Activated CD4-positive, alpha-beta T cell treated with anti-CD3 and anti-CD28 coated beads for 4 hours (primary cell): Measurements from ENCODE around the gene ATP5PD.

Experiments used
- DNase-seq, 2 donors: peaks; one replicate each; pipeline ENCODE4 v3.0.0-alpha.2; 2020

Gene ATP5PD

DNA sequence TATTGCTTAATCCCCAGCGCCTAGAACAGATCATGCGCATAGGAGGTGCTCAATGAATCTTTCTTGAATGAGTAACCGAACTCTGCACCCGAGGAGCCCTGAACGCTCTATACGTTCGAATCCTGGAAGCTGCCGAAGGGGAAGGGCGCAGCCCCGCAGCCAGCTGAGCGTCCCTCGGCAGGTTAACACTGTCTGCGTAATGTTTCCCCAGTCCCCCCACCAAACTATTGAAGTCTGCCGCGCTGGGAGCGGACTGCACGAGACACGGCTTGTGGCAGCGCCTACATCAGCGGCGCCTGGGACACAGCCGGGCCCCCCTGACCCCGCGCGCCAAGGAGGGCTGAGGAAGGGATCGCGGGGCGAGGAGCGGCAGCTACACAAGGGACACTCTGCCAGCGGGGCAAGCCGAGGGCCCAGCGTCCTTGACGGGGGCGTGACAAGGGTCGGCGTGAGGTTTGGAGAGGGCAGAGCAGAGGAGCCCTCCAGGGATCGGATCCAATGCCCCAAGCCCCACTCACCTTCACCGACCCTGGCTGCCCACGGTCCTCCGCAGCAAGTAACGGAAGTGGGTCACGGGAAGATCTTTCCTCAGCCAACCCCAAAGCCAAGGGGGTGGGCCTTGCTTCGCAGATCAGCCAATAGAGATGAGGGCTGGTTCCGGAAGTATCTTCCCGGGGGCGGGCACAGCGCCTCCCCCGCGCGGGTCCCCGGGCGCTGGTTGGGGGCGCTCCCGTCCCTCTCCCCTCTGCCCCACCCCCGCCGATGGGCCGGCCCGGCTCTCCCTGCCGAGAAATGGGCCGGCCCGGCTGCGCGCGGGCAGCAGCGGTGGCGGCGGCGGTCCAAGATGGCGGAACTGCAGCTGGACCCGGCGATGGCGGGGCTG, at the start of gene ATP5PD, which contains the start of gene KCTD2:
TSS of gene ATP5PD (minus strand) at position 563 of the 883 bp plus-strand sequence. CDS start 4,319 bp downstream, outside the sequence.
TSS of gene KCTD2 (plus strand) at position 819 of the 883 bp plus-strand sequence. CDS start at position 845, 26 bp downstream.
- DNase-seq: peak; percentile 92 to 94

DNA sequence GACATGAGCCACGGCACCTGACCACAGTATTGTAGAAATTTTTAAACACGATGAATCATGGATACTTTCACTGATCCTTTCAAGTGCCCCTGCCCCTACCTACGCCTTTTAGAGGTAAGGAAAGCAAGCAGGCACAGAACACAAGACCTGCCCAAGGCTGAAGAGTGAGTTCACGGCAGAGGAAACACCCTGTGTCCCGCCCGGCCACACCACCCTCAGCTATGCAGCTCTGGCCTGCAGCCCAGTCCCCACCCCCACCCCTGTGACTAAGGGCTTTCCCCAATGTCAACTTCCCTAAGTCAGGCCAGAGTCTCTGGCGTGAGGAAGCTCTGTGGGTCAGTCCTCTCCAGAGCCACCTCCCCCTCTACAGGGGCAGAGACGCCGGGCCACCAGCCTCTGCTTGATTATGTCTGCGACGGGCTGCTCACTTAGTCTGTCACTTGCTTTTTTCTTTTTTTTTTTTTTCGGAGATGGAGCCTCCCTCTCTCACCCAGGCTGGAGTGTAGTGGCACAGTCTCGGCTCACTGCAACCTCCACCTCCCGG, 49.4 kb upstream of the ATP5PD start:
- DNase-seq: no peak

DNA sequence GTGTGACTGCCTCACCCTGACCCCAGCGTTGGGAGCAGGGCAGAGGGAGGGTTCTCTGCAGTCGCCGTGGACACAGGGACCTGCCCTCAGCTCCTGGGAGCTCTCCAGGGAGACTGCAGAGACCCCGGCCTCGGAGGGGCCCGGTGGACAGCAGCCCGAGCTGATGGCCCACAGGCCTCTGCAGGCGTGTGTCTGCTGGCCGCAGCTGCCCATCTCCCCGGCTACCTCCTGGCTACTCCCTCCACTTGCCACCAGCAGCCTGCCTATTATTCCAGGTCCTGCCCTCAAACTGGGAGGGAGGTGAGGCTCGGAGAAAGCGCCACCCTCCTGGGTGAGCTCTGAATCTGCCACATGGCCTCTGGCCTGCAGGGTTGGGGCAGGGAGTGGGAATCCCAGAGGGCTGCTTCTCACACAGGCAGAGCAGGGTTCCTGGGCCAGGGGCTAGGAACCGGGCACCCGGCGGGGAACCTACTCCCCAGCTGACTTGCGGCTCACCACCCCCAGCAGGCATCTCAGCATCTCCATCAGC, 48.2 kb upstream of the ATP5PD start:
- no peak for DNase-seq

DNA sequence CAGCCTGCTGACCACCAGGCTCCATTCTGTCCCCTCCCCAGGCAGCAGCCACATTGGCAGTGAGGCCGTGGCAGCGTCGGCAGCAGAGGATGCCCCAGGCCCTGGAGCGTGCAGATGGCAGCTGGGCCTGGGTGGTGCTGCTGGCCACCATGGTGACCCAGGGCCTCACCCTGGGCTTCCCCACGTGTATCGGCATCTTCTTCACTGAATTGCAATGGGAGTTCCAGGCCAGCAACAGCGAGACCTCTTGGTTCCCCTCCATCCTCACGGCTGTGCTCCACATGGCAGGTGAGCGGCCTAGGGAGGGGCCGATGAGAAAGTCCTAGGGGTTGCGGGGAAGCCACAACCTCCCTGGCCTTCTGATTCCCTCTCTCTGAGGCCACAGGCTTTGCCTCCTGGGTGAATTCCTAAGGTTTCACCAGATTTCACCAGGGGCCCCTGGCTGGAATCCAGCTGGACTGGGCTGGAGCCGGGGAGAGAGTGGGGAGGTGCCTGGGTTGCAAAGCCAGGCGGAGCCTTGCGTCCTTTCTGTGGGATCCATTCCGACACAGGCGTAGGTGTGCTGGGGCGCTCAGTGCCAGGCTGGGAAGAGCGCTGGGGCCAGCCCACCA, 46.9 kb upstream of the ATP5PD start:
- no peak for DNase-seq

DNA sequence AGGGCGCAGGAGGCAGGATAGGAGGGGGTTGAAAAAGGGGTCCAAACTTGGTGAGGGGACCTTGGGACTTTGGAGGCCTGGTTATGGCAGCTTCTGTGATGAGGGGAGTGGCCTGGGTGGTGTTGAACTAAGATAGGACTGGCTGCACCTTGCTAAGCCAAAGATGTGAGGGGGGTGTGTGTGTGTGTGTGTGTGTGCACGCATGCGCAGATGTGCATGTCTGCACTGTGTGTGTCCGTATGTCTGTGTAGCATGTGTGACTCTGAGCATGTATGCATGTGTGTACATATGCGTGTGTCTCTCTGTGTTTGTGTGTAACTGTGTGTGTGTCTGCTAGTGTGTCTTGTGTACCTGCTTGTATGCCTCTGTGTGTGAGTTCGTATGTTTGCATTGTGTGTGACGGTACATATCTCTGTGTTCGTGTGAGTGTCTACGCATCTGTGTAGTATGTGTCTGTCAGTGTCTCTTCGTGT, 45.1 kb upstream of the ATP5PD start:
- DNase-seq: no peak

DNA sequence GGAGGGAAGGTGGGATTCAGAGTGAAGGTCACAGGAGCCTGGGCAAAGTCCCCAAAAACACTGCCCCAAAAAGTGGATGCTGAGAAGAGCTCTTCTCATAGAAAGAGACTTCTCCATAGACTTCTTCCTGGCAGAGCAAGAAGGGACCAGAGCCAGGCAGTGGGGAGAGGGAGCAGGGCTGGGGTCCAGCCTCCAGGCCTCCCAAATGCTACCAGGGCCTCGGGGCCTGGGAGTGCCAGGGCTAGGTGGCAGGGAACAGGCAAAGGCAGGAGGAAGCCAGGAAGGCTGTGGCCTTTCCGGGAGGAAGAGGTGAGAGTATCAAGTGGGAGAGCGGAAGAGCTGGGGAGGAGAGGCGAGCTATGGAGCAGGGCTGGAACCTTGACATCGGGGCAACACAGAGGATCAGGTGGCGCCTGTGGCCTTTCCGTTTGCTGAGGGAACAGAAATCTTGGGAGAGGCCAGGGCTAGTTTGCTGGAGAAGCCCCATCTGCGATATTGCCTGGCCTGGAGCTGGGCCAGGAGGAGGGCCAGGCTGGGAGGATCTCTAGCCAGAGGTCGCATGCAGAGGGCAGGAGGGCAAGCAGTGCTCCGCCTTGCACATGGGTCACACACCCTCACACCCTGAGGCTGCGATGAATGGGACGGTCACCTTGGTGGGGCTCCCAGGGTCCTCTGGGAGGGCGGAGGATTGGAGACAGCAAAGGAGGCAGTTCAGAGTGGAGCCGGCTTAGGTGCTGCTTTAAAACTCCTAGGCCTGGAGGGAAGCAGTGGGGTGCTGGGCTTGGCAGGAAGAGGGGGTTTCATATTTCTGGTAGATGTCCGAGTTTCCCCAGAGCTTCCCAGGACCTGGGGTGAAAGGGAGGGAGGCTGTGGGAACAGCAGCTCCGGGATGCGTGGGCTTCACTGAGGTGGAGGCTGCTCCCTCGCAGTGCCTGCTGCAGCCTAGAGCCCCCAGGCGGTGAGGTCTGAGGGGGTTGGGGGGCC, 44.4 kb upstream of the ATP5PD start:
- no peak for DNase-seq

DNA sequence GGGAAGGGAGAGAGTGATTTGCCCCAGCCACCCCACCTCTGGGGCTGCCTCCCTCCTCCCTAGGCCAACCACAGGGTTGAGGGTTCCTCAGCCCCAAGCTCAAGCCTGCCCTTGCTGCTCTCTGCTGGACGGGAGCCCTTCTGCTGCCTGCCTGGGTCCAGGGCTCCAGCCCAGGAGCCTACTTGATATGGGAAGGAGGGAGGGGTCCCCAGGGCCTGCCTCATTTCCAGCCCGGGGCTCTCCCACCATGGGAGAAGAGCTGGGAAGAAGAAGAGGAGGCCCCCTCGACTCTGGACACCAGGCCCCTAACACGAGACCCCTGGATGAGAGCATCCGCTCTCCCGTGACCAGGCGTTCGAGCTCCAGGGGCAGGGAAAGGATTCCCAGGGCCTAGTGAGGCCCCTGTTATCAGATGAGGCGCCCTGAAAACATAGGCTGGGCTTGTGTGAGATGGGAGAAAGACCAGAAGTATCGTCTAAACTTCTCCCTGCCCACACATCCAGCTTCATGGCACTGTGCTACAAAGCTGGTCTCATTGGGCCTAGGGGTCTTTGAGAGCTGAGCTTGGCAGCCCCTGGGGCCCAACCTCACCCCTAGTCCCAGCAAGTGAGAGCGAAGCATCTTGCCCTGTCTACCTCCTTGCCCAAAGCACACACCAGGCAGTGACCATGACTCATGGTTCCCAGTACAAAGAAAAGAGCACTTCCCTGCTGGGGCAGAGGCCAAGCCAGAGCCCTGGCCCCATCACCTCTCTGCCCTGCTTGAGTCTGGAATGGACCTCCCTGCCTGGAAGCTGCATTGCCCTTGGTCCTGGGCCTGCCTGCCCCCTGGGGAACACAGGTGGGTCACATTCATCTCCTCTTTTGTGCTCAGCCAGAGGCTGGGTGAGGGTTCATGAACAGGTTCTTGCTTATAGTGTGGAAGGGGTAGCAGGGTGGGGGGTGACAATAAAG, 42.0 kb upstream of the ATP5PD start:
- DNase-seq: no peak

DNA sequence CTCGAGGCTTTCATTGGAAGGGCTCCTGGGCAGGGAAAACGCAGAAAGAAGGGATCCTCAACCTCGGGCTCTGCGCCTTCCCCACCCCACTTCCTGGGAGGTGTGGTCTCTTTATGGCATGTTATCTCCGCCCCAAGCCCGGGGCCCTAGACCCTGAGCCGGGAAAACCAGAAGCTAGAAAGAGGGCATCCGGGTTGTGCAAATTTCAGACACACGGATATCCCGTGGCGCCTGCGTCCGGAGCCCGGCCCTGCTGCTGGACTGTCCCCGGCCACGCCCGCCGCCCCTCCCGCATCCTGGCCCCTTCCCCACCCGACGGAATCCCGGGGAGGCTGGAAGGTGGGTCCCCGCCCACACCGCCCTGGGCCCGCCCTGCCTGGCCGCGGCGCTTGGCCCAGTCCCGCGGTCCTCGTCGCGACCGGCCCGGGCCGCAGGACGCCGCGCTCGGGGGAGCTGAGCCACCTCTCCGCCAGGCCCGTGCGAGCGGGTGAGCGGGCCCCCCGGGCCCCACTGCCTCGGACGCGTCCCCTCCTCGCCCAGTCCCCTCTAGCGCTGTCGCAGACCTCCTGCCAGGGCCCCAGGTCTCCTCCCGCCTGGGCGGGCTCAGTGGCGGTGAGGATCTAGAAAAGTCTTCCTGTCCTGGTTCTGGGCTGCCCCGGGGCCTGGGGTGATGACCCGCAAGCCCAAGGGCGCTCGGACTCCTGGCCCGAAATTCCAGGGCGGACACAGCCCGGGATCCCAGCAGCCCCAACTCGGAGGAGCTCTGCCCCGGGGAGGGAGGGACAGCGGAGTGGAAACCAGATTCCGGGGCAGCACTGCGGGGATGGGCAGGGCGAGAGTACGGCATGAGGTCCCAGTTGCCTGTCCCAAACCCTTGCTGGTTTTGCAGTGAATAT, 41.0 kb upstream of the ATP5PD start, which contains the start of gene SLC16A5:
TSS of gene SLC16A5 (plus strand) at position 397 of the 896 bp plus-strand sequence. CDS start 5,683 bp downstream, outside the sequence.
- peak in 1 of 2 donors; percentile 27 for DNase-seq

DNA sequence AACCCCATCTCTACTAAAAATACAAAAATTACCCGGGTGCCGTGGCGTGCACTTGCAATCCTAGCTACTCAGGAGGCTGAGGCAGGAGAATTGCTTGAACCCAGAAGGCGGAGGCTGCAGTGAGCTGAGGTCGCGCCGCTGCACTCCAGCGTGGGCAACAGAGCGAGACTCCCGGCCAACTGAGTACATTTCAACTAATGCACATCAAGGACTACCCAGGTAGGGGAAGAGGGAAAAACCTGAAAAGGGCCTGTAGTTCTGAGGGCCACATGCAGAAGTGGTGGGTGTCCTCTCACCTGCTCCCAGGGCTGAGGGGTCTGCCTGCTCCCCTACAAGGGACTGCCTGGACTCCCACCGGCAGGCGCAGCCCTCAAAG, 40.4 kb upstream of the ATP5PD start:
- no peak for DNase-seq

DNA sequence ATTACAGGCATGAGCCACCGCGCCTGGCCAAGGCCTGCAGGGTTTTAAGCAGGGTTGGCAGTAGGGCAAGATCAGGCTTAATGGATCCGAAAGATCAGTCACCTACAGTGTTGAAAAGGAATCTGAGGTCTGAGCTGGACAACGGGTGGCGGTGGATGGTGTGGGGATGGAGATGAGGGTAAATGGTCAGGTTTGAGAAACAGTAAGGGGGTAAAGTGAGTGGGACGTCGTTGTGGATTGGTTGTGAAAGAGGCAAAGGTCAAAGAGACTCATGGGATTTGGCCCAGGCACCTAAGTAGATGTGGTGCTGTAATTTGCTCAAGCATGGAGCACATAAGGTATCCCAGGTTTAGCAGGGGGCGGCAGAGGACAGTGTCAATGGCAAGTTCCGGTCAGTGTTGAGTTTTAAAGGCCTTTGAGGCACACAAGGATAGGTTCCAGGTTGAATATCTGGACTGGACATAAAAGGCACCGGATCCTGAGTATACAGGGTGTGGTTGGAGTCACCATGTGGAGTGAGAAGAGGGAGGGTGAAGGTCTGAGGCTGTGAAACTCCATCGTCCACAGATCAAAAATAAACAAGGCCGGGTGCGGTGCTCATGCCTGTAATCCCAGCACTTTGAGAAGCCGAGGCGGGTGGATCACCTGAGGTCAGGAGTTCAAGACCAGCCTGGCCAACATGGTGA, 39.9 kb upstream of the ATP5PD start:
- no peak for DNase-seq

DNA sequence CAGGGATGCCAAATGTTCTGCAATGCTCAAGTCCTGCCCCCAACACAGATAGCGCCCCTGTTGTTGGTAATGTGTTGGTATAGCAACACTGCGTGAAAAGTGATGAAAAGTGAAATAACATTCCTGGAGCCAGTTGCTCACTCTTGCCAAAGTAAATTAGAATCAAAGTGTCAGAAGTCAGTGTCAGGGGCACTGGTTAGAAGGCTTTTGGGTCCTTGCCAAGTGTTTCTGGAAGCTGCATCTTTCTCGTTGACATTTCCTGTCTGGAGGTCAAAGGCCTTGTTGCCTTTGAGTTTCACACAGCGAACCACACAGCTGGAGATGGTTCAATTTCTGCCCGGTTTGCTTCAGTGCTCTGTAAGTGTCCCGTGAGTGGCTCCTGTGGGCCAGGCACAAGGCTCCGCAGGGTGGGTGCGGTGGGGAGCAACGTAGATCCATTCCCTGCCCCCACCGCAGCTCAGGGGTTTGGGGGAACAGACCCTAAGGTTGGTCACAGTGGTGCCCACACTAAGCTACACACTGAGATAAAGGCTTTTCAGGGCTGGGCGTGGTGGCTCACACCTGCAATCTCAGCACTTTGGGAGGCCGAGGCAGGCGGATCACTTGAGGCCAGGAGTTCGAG, 37.4 kb upstream of the ATP5PD start:
- DNase-seq: no peak

DNA sequence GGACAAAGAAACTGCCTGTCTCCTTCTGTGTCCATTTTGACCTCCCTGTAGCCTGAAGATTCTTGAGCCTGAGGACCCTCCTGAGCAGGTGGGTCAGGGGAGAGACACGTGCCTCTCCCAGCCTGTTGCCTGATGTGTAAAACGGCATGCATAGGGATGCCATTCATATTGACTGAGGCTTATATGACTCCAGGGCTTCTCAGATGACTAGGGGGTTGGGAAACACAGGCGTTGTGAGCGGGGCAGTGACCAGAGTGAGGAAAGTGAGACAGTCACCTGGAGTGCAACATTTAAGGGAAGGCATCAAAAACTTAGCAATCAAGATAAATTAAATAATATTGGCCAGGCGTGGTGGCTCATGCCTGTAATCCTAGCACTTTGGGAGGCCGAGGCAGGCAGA, 35.9 kb upstream of the ATP5PD start:
- DNase-seq: no peak

DNA sequence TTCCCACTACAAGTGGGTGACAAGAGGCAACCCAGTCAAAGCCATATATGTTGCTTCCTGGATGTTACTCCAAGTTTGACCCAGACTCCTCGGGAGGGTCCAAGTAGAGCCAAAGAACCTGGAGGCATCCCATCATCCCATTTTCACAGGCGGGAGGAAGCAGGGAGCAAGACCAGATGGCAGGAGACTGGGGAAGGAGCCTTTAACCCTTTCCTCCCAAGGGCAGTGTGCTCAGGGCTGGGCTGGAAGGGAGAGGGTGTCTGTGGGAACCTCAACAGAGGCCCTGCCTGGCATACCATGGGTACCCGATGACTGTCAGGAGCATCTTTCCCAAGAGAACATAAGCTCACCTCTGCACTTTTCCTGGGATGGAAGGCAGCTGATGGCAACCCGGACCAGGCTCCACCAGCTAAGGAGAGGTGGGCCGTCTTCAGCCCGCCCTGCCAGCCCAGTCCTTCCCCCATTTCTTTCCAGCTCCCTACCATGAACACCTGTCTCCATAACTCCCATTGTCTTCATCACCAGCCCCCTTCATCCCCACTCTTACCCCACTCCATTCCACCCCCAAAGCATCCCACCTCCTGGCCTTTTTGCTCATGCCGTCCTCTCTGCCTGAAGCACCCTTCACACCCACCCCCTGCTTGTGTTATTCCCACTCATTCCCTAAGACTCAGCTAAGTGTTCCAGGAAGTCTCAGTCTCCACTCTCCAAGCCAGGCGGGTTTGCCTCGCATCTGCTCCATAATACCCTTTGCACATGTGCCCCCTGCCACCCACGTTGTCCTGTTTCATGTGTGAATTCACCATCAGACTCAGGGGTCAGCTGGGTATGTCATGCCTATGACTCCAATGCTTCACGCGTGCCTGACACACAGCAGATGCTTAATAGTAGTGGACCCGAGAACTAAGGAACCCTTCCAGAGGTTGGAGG, 35.1 kb upstream of the ATP5PD start:
- DNase-seq: no peak

DNA sequence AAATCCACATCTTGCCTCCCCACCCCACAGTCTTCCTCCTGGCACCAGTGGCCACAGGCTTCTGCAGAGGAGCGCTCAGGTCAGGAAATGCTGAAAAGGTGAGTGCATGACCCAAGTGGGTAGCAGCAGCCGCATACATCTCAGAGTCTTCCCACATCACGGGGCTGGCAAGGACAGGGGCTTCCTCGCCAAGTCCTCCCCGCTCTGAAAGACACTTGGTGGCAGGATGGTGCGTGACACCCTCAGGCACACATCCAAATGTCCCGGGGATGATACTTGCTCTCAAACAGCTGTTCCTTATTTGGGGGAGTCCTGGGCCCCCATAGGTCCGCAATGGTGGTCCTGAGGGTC, 32.2 kb upstream of the ATP5PD start:
- DNase-seq: no peak

DNA sequence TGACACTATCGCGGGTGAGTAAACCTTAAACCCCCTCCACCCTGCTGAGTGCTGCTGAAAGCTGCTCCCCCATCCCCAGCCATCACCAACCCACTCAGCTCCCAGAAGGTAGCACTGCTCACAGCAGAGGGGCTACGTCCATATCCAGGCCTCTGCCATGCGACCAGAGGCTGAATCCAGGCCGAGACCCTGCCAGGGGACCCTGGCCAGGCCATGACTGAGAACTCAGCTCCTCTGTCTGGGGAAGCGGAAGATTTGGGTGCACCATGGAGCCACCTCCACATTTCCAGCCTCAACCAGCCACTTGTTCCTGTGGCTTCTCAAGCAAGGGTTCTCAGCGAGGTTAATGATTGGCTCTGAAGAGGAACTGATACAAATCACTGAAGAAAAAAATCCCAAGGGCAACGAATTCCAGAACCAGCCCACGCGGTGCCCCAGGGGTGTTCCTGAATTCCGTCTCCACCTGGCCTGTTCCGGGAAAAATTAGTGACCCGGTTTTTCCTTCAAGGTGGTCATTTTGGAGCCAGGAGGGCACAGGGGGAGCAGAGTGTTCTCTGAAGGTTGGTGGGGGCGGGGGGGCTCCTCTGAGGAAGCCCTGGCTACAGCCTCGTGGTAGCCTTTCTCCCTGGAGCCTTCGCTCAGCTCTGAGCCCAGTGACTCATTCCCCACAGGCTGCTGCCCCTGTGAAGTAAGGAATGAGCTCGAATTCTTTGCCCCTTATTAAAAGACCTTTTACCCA, 31.7 kb upstream of the ATP5PD start:
- no peak for DNase-seq

DNA sequence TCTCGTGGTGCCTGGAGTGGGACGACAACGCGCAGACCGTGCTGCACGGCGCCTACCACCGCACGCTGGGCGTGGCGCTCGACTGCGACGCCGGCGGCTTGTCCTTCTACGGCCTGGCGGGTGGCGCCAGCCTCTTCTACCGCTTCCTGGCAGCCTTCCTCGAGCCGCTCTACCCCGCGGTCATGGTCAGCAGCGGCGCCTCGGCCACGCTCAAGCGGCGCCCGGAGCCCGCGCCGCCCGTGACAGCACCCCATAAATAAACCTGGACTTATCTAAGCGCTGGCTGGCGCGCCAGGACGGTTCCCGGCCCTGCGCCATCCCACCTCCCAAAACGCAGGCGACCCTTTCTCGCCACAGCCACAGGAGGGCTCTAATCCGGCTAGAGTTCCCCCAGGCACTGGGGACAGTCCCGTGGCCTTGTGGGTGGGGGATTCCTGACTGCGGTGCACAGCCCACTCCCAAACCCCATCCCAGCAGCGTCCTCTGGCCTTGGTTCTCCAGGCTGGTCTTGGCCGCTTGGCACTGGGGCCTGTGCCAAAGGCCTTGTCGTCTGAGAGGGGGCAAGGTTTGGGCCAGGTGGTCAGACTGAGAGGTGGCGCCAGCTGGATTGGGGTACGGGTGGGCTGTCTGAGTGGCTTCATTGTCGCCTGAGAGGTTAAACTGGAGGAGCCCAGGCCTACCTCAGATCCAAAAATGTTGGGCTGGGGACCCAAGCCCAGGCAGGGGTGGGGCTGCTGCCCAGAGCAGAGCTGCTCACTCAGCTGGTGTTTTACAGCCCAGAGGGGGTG, 30.9 kb upstream of the ATP5PD start:
- peak; percentile 24 to 31 for DNase-seq
